Mesendoderm (in vitro differentiated cells): ENCODE measurements around the gene TRMT44.

Source experiments
- DNase-seq: peaks from one replicate; pipeline ENCODE4 v3.0.0; 2013
- H2AK5ac ChIP-seq: 2 replicates; pipeline ENCODE4 v1.6.1; 2013; ENCODE audit warnings: low read length, inconsistent platforms
- H2BK120ac ChIP-seq: 2 replicates; pipeline ENCODE4 v1.6.1; 2013; ENCODE audit warnings: low read depth, mild to moderate bottlenecking, low read length, moderate library complexity, mixed read lengths
- H2BK15ac ChIP-seq: replicated peaks from 2 replicates; pipeline ENCODE4 v1.6.1; 2013; ENCODE audit warnings: low read depth, mild to moderate bottlenecking, moderate library complexity
- H2BK5ac ChIP-seq: 2 replicates; pipeline ENCODE4 v1.6.1; 2013; ENCODE audit warnings: low read length, inconsistent platforms
- H3K18ac ChIP-seq: 2 replicates; pipeline ENCODE4 v1.6.1; 2013; ENCODE audit warnings: mild to moderate bottlenecking, low read length, mixed read lengths
- H3K23ac ChIP-seq: one replicate; pipeline ENCODE4 v1.6.1; 2013; ENCODE audit warnings: low read length
- H3K27ac ChIP-seq: 2 replicates; pipeline ENCODE4 v1.5.1; 2013; ENCODE audit warnings: low read depth, mild to moderate bottlenecking, inconsistent platforms, low read length, moderate library complexity
- H3K27me3 ChIP-seq: 2 replicates; pipeline ENCODE4 v1.6.1; 2013; ENCODE audit warnings: low read length, control low read depth, mild to moderate bottlenecking, inconsistent platforms; ENCODE audit not compliant: insufficient read depth, poor library complexity
- H3K36me3 ChIP-seq: 2 replicates; pipeline ENCODE4 v1.6.1; 2013; ENCODE audit warnings: low read length, inconsistent platforms; ENCODE audit not compliant: control insufficient read depth, insufficient read depth
- H3K4ac ChIP-seq: one replicate; pipeline ENCODE4 v1.6.1; 2013; ENCODE audit warnings: low read depth, mild to moderate bottlenecking, low read length, moderate library complexity
- H3K4me1 ChIP-seq: 2 replicates; pipeline ENCODE4 v1.6.1; 2013; ENCODE audit warnings: low read depth, low read length, inconsistent platforms; ENCODE audit not compliant: control insufficient read depth
- H3K4me2 ChIP-seq: 2 replicates; pipeline ENCODE4 v1.6.1; 2013; ENCODE audit warnings: low read length
- H3K4me3 ChIP-seq: 2 replicates; pipeline ENCODE4 v1.5.1; 2013; ENCODE audit warnings: mild to moderate bottlenecking, low read length
- H3K56ac ChIP-seq: one replicate; pipeline ENCODE4 v1.6.1; 2013; ENCODE audit warnings: low read length
- H3K79me1 ChIP-seq: 2 replicates; pipeline ENCODE4 v1.6.1; 2013; ENCODE audit warnings: low read length, inconsistent platforms
- H3K79me2 ChIP-seq: 2 replicates; pipeline ENCODE4 v1.6.1; 2013; ENCODE audit warnings: mild to moderate bottlenecking, low read length; ENCODE audit not compliant: control insufficient read depth, insufficient read depth
- H3K9ac ChIP-seq: 2 replicates; pipeline ENCODE4 v1.6.1; 2013; ENCODE audit warnings: low read length, inconsistent platforms
- H4K5ac ChIP-seq: one replicate; pipeline ENCODE4 v1.6.1; 2013; ENCODE audit warnings: low read length
- H4K8ac ChIP-seq: one replicate; pipeline ENCODE4 v1.6.1; 2013; ENCODE audit warnings: low read depth, mild to moderate bottlenecking, control low read depth, low read length, moderate library complexity
- WGBS: extraction: QIAGEN DNeasy Blood & Tissue Kit; methylation state at CpG from one replicate; pipeline ENCODE4 v1.1.7; 2013; ENCODE audit warnings: low lambda C conversion rate, missing lambda C conversion rate; ENCODE audit not compliant: insufficient coverage; ENCODE audit errors: extremely low coverage; 5-methylcytosine and 5-hydroxymethylcytosine counted together

TRMT44 gene

GRCh38 chr4:8467016-8467415 is 26.4 kb downstream of the TRMT44 start:
- H2BK120ac ChIP-seq = no peak overlapping the region
- no peaks in the 10 kb centered on the region for H3K27me3 ChIP-seq
- H2AK5ac ChIP-seq = no peak overlapping the region
- H3K56ac ChIP-seq = no peak overlapping the region
- no peak overlapping the region for H3K4me3 ChIP-seq
- no peaks in the 10 kb centered on the region for H3K4me1 ChIP-seq
- H3K4me2 ChIP-seq = no peak overlapping the region
- no CpG with 5 or more reads among the region's 18 CpGs for WGBS
- H3K4ac ChIP-seq = no peak overlapping the region
- no peak overlapping the region for H2BK15ac ChIP-seq
- H3K79me2 ChIP-seq = no peaks in the 10 kb centered on the region
- H4K5ac ChIP-seq = no peak overlapping the region
- no peaks in the 10 kb centered on the region for H3K79me1 ChIP-seq
- H3K36me3 ChIP-seq = peaks cover 2% of the 10 kb centered on the region
- H3K23ac ChIP-seq = no peak overlapping the region
- no peak overlapping the region for H2BK5ac ChIP-seq
- no peak overlapping the region for H4K8ac ChIP-seq
- H3K27ac ChIP-seq = no peak overlapping the region
- H3K9ac ChIP-seq = no peak overlapping the region
- DNase-seq = no peak
- H3K18ac ChIP-seq = no peak overlapping the region

GRCh38 chr4:8468746-8469535 is 28.4 kb downstream of the TRMT44 start:
- Histone ChIP-seq H4K8ac (no peak overlapping the region), H3K4me3 (no peak overlapping the region), H3K4me2 (no peak overlapping the region), H3K79me1 (no peaks in the 10 kb centered on the region), H3K79me2 (no peaks in the 10 kb centered on the region), H3K18ac (no peak overlapping the region), H4K5ac (no peak overlapping the region), H3K56ac (no peak overlapping the region), H3K23ac (no peak overlapping the region), H2AK5ac (no peak overlapping the region), H3K36me3 (peaks cover 2% of the 10 kb centered on the region), H3K4ac (no peak overlapping the region), H3K4me1 (no peaks in the 10 kb centered on the region), H3K27ac (no peak overlapping the region), H3K9ac (no peak overlapping the region), H3K27me3 (no peaks in the 10 kb centered on the region), H2BK5ac (no peak overlapping the region), H2BK120ac (no peak overlapping the region), H2BK15ac (no peak overlapping the region)
- no CpG with 5 or more reads among the region's 21 CpGs for WGBS
- peak; percentile 79 for DNase-seq

GRCh38 chr4:8469550-8469949 is 29.0 kb downstream of the TRMT44 start:
- WGBS = no CpG with 5 or more reads among the region's 14 CpGs

GRCh38 chr4:8470451-8471024 is 30.0 kb downstream of the TRMT44 start:
- H2BK15ac ChIP-seq = no peak overlapping the region
- no peak overlapping the region for H3K4me3 ChIP-seq
- no peaks in the 10 kb centered on the region for H3K79me2 ChIP-seq
- no peak for DNase-seq
- H3K56ac ChIP-seq = no peak overlapping the region
- no peak overlapping the region for H4K8ac ChIP-seq
- no peak overlapping the region for H3K23ac ChIP-seq
- H4K5ac ChIP-seq = no peak overlapping the region
- no peak overlapping the region for H2AK5ac ChIP-seq
- H3K4me2 ChIP-seq = no peak overlapping the region
- no peak overlapping the region for H3K18ac ChIP-seq
- H3K4ac ChIP-seq = no peak overlapping the region
- H3K36me3 ChIP-seq = peaks cover 2% of the 10 kb centered on the region
- H3K79me1 ChIP-seq = no peaks in the 10 kb centered on the region
- H3K27me3 ChIP-seq = no peaks in the 10 kb centered on the region
- WGBS = no CpG with 5 or more reads among the region's 14 CpGs
- no peak overlapping the region for H2BK120ac ChIP-seq
- no peak overlapping the region for H3K9ac ChIP-seq
- H2BK5ac ChIP-seq = no peak overlapping the region
- no peaks in the 10 kb centered on the region for H3K4me1 ChIP-seq
- H3K27ac ChIP-seq = no peak overlapping the region

More at GRCh38 chr4:8469550-8469949, 29.0 kb downstream of the TRMT44 start:
- Histone ChIP-seq H3K4me3 (no peak overlapping the region), H3K23ac (no peak overlapping the region), H3K79me2 (no peaks in the 10 kb centered on the region), H2BK120ac (no peak overlapping the region), H3K4ac (no peak overlapping the region), H3K27me3 (no peaks in the 10 kb centered on the region), H3K9ac (no peak overlapping the region), H3K18ac (no peak overlapping the region), H2BK15ac (no peak overlapping the region), H3K4me2 (no peak overlapping the region), H2AK5ac (no peak overlapping the region), H3K4me1 (no peaks in the 10 kb centered on the region), H4K5ac (no peak overlapping the region), H3K56ac (no peak overlapping the region), H3K36me3 (peaks cover 2% of the 10 kb centered on the region), H4K8ac (no peak overlapping the region), H3K79me1 (no peaks in the 10 kb centered on the region), H3K27ac (no peak overlapping the region), H2BK5ac (no peak overlapping the region)
- DNase-seq = no peak

GRCh38 chr4:8471211-8471875 is 30.8 kb downstream of the TRMT44 start:
- H3K23ac ChIP-seq = no peak overlapping the region
- H3K36me3 ChIP-seq = no peaks in the 10 kb centered on the region
- H3K9ac ChIP-seq = no peak overlapping the region
- no peak overlapping the region for H2BK5ac ChIP-seq
- no peaks in the 10 kb centered on the region for H3K79me2 ChIP-seq
- H3K4me2 ChIP-seq = no peak overlapping the region
- no peak overlapping the region for H2BK15ac ChIP-seq
- H3K4ac ChIP-seq = no peak overlapping the region
- no peak overlapping the region for H2AK5ac ChIP-seq
- no peak overlapping the region for H3K56ac ChIP-seq
- H3K27ac ChIP-seq = no peak overlapping the region
- H3K79me1 ChIP-seq = no peaks in the 10 kb centered on the region
- no peaks in the 10 kb centered on the region for H3K4me1 ChIP-seq
- no peak for DNase-seq
- H2BK120ac ChIP-seq = no peak overlapping the region
- H3K27me3 ChIP-seq = no peaks in the 10 kb centered on the region
- H3K18ac ChIP-seq = no peak overlapping the region
- no CpG with 5 or more reads among the region's 24 CpGs for WGBS
- H4K8ac ChIP-seq = no peak overlapping the region
- H4K5ac ChIP-seq = no peak overlapping the region
- no peak overlapping the region for H3K4me3 ChIP-seq
